Neural cell (in vitro differentiated cells): Measurements from ENCODE around the gene MAD2L1. TPM values are rescaled to one million over a fixed set of nuclear protein-coding genes. Genes with fewer than 3 reads are reported as not detected.

Experiments
- H2AFZ ChIP-seq: fragments of 200-600, 300-800 bp; sonication (generic), shearing (Covaris generic); 2 replicates; pipeline ENCODE4 v1.6.0; 2014; ENCODE audit warnings: low read depth, mild to moderate bottlenecking, antibody characterized with exemption, low read length, moderate library complexity
- H3F3A ChIP-seq: fragments of 200-600 bp; shearing (Covaris generic); 2 replicates; pipeline ENCODE4 v1.6.1; 2016; ENCODE audit warnings: mild to moderate bottlenecking, moderate library complexity, mixed read lengths, antibody characterized with exemption, low read length; ENCODE audit not compliant: insufficient read depth, poor library complexity, severe bottlenecking
- H3K27ac ChIP-seq: fragments of 200-600, 300-800 bp; sonication (generic), shearing (Covaris generic); 2 replicates; pipeline ENCODE4 v1.5.1; 2014; ENCODE audit warnings: mild to moderate bottlenecking, low read length, moderate library complexity
- H3K27me3 ChIP-seq: fragments of 300-800, 200-600 bp; sonication (generic), shearing (Covaris generic); 2 replicates; pipeline ENCODE4 v1.6.0; 2014; ENCODE audit warnings: mild to moderate bottlenecking, low read depth, low read length, moderate library complexity; ENCODE audit not compliant: insufficient read depth
- H3K36me3 ChIP-seq: fragments of 300-800, 200-600 bp; sonication (generic), shearing (Covaris generic); 2 replicates; pipeline ENCODE4 v1.5.1; 2014; ENCODE audit warnings: mild to moderate bottlenecking, antibody characterized with exemption, low read length, moderate library complexity; ENCODE audit not compliant: insufficient read depth
- H3K4me2 ChIP-seq: fragments of 300-800, 200-600 bp; sonication (generic), shearing (Covaris generic); 2 replicates; pipeline ENCODE4 v1.6.0; 2014; ENCODE audit warnings: mild to moderate bottlenecking, low read length
- H3K4me3 ChIP-seq: fragments of 300-800, 200-600 bp; sonication (generic), shearing (Covaris generic); 2 replicates; pipeline ENCODE4 v1.5.1; 2014; ENCODE audit warnings: mild to moderate bottlenecking, low read length, moderate library complexity
- H3K79me2 ChIP-seq: fragments of 200-600 bp; shearing (Covaris generic); replicated peaks from 2 replicates; pipeline ENCODE4 v1.6.0; 2014; ENCODE audit warnings: mild to moderate bottlenecking, low read length, moderate library complexity; ENCODE audit not compliant: insufficient read depth
- H3K9ac ChIP-seq: fragments of 300-800, 200-600 bp; sonication (generic), shearing (Covaris generic); 2 replicates; pipeline ENCODE4 v1.6.1; 2016; ENCODE audit warnings: mild to moderate bottlenecking, low read length, mixed read lengths
- H3K9me2 ChIP-seq: fragments of 200-600 bp; shearing (Covaris generic); 2 replicates; pipeline ENCODE4 v1.6.1; 2016; ENCODE audit warnings: mild to moderate bottlenecking, low read length, mixed read lengths; ENCODE audit not compliant: insufficient read depth
- H3K9me3 ChIP-seq: fragments of 200-600, 300-800 bp; sonication (generic), shearing (Covaris generic); 2 replicates; pipeline ENCODE4 v1.6.1; 2016; ENCODE audit warnings: mild to moderate bottlenecking, mixed run types, low read length, moderate library complexity, mixed read lengths
- H4K20me1 ChIP-seq: fragments of 200-600 bp; shearing (Covaris generic); 2 replicates; pipeline ENCODE4 v1.6.1; 2016; ENCODE audit warnings: mild to moderate bottlenecking, mixed run types; ENCODE audit not compliant: insufficient read depth
- CTCF ChIP-seq: fragments of 450-650 bp; IDR thresholded peaks from 2 replicates; pipeline ENCODE4 v1.5.1; 2014; ENCODE audit warnings: antibody characterized with exemption, mild to moderate bottlenecking, moderate library complexity; ENCODE audit not compliant: poor library complexity, severe bottlenecking
- EP300 ChIP-seq: fragments of 450-650 bp; conservative IDR thresholded peaks from 2 replicates; pipeline ENCODE4 v1.6.1; 2014; ENCODE audit warnings: antibody characterized with exemption, mild to moderate bottlenecking, moderate library complexity; ENCODE audit not compliant: poor library complexity, severe bottlenecking
- EZH2 ChIP-seq: fragments of 200-600, 300-800 bp; shearing (Covaris generic), sonication (generic); IDR thresholded peaks from 2 replicates; pipeline ENCODE4 v1.6.1; 2014; ENCODE audit warnings: antibody characterized with exemption, low read length, borderline replicate concordance, mild to moderate bottlenecking; ENCODE audit not compliant: insufficient read depth, poor library complexity, severe bottlenecking
- MXI1 ChIP-seq: fragments of 450-650 bp; conservative IDR thresholded peaks from 2 replicates; pipeline ENCODE4 v1.6.1; 2014; ENCODE audit warnings: antibody characterized with exemption, mild to moderate bottlenecking; ENCODE audit not compliant: poor library complexity, severe bottlenecking
- POLR2AphosphoS5 ChIP-seq: IDR thresholded peaks from 2 replicates; pipeline ENCODE4 v1.6.1; 2012
- RAD21 ChIP-seq: fragments of 450-650 bp; conservative IDR thresholded peaks from 2 replicates; pipeline ENCODE4 v1.6.1; 2014; ENCODE audit warnings: antibody characterized with exemption, mild to moderate bottlenecking, moderate library complexity
- SMC3 ChIP-seq: fragments of 450-650 bp; conservative IDR thresholded peaks from 2 replicates; pipeline ENCODE4 v1.6.1; 2014; ENCODE audit warnings: antibody characterized with exemption, mild to moderate bottlenecking, moderate library complexity; ENCODE audit not compliant: poor library complexity
- TAF1 ChIP-seq: IDR thresholded peaks from 2 replicates; pipeline ENCODE4 v1.6.1; 2012; ENCODE audit warnings: low read depth
- polyA plus RNA-seq: library from polyadenylated mRNA; depleted of rRNA; stranded (reverse); fragments of >200 nt; gene quantifications from 2 replicates; pipeline ENCODE4 v1.2.3, GENCODE V29; 2014
- TF ChIP-seq, protein P1 (sequence below): IDR thresholded peaks from 2 replicates; pipeline ENCODE4 v1.6.1; 2012; ENCODE audit warnings: borderline replicate concordance

Gene MAD2L1
- polyA plus RNA-seq, 1 donor from 2014 or later: 7.3 TPM

GRCh38 chr4:120049732-120050494, 16.7 kb downstream of the MAD2L1 start:
- Histone ChIP-seq H3K9me3 (no peaks in the 10 kb centered on the region), H4K20me1 (no peaks in the 10 kb centered on the region), H3K36me3 (no peaks in the 10 kb centered on the region), H3K27me3 (no peaks in the 10 kb centered on the region), H3K27ac (no peak overlapping the region), H3K4me2 (no peak overlapping the region), H3K9me2 (no peaks in the 10 kb centered on the region), H3K4me3 (no peak overlapping the region), H3K9ac (no peak overlapping the region), H3K79me2 (no peaks in the 10 kb centered on the region), H2AFZ (no peak overlapping the region), H3F3A (no peaks in the 10 kb centered on the region)
- TF ChIP-seq EZH2 (no peak), RAD21 (peak; percentile 96), SMC3 (peak; percentile 97), TAF1 (no peak), CTCF (peak; percentile 89), MXI1 (no peak), POLR2AphosphoS5 (no peak), EP300 (no peak)
- TF ChIP-seq, protein P1, sequence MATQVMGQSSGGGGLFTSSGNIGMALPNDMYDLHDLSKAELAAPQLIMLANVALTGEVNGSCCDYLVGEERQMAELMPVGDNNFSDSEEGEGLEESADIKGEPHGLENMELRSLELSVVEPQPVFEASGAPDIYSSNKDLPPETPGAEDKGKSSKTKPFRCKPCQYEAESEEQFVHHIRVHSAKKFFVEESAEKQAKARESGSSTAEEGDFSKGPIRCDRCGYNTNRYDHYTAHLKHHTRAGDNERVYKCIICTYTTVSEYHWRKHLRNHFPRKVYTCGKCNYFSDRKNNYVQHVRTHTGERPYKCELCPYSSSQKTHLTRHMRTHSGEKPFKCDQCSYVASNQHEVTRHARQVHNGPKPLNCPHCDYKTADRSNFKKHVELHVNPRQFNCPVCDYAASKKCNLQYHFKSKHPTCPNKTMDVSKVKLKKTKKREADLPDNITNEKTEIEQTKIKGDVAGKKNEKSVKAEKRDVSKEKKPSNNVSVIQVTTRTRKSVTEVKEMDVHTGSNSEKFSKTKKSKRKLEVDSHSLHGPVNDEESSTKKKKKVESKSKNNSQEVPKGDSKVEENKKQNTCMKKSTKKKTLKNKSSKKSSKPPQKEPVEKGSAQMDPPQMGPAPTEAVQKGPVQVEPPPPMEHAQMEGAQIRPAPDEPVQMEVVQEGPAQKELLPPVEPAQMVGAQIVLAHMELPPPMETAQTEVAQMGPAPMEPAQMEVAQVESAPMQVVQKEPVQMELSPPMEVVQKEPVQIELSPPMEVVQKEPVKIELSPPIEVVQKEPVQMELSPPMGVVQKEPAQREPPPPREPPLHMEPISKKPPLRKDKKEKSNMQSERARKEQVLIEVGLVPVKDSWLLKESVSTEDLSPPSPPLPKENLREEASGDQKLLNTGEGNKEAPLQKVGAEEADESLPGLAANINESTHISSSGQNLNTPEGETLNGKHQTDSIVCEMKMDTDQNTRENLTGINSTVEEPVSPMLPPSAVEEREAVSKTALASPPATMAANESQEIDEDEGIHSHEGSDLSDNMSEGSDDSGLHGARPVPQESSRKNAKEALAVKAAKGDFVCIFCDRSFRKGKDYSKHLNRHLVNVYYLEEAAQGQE: no peak

GRCh38 chr4:120043828-120044227, 22.8 kb downstream of the MAD2L1 start:
- no peak overlapping the region for H3K27ac ChIP-seq
- no peaks in the 10 kb centered on the region for H3K27me3 ChIP-seq
- no peaks in the 10 kb centered on the region for H3K79me2 ChIP-seq
- no peak overlapping the region for H3K9ac ChIP-seq
- no peak overlapping the region for H3K4me2 ChIP-seq
- H3K36me3 ChIP-seq: no peaks in the 10 kb centered on the region
- no peaks in the 10 kb centered on the region for H4K20me1 ChIP-seq
- H3K9me3 ChIP-seq: no peaks in the 10 kb centered on the region
- no peaks in the 10 kb centered on the region for H3F3A ChIP-seq
- TF ChIP-seq TAF1 (no peak), CTCF (no peak), EP300 (no peak), RAD21 (no peak), POLR2AphosphoS5 (no peak), MXI1 (no peak), EZH2 (no peak), SMC3 (no peak)
- TF ChIP-seq, protein P1: no peak
- no peaks in the 10 kb centered on the region for H3K9me2 ChIP-seq
- H3K4me3 ChIP-seq: no peak overlapping the region
- no peak overlapping the region for H2AFZ ChIP-seq
